ENCODE results near the gene POLR2E. TPM values are rescaled to one million over a fixed set of nuclear protein-coding genes. Genes with fewer than 3 reads are reported as not detected.

POLR2E gene
- polyA plus RNA-seq, 1 donor (not counting 4 experiments of a cell fraction or from before 2014, with no cell fraction given), result 178 TPM

DNA sequence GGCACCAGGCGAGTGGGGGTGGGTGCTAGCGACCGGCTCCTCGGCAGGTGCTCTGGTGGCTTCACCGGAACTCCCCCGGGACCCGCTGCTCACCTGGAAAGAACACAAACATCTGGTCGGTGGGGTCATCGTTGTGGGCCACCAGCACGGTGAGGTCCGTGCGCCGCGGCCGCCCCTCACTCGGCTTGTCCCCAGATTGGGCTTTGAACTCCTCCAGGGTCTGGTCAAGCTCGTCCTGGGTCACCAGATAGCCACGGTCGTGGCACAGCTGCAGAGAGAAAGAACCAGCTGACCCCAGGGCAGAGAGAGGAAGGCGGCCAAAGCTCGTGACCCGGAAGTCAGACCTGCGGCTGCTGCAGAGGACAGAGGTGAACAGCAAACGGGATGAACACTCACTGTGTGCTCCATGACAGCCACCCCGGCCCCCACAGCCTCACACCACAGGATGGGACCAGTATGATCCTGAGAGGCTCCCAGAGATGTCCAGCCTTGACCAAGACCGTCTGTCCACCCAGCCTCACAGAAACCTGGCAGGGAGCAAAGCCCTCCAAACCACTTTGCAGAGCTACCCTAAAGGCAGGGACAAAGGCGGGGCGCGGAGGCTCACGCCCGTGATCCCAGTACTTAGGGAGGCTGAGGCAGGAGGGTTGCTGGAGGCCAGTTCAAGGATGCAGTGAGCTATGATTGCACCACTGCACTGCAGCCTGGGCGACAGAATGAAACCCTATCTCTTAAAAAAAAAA is 1.2 kb downstream of the POLR2E start:
- no peak overlapping the region for H2AFZ ChIP-seq (ENCODE audit: control insufficient read depth, low read length)
- FAIRE-seq (no peak), DNase-seq (ENCODE audit: low read depth, low spot score) (no peak)
- dilution Hi-C loops (cut with MboI; ENCODE audit: extremely low pct_ligation_motif_present, low sequenced_read_pairs), result no loop called here
- peak overlapping the region; percentile 91 for H3K9ac ChIP-seq (ENCODE audit: control insufficient read depth, extremely low read depth, insufficient read depth, low read length)
- H3K4me3 ChIP-seq (ENCODE audit: control insufficient read depth in 2 of 3, extremely low read depth in 1 of 3, insufficient read depth in 2 of 3, low read depth in 1 of 3, low read length in 3 of 3), result peak overlapping the region; percentile 66 to 93 (median 72)
- H3K79me2 ChIP-seq (ENCODE audit: control insufficient read depth, insufficient read depth, low read length), result peaks cover 33% of the 10 kb centered on the region
- no peak overlapping the region for H3K27ac ChIP-seq (ENCODE audit: control insufficient read depth, insufficient read depth, low read length)
- no peaks in the 10 kb centered on the region for H4K20me1 ChIP-seq (ENCODE audit: control insufficient read depth, extremely low read depth, insufficient read depth, low read length)
- TF ChIP-seq EZH2 (IDR thresholded peaks at IDR 0.05; ENCODE audit: low read length), result no peak
- TF ChIP-seq, protein P1, sequence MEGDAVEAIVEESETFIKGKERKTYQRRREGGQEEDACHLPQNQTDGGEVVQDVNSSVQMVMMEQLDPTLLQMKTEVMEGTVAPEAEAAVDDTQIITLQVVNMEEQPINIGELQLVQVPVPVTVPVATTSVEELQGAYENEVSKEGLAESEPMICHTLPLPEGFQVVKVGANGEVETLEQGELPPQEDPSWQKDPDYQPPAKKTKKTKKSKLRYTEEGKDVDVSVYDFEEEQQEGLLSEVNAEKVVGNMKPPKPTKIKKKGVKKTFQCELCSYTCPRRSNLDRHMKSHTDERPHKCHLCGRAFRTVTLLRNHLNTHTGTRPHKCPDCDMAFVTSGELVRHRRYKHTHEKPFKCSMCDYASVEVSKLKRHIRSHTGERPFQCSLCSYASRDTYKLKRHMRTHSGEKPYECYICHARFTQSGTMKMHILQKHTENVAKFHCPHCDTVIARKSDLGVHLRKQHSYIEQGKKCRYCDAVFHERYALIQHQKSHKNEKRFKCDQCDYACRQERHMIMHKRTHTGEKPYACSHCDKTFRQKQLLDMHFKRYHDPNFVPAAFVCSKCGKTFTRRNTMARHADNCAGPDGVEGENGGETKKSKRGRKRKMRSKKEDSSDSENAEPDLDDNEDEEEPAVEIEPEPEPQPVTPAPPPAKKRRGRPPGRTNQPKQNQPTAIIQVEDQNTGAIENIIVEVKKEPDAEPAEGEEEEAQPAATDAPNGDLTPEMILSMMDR (optimal IDR thresholded peaks at IDR 0.05 in 1 of 3, IDR thresholded peaks at IDR 0.05 in 1 of 3, conservative IDR thresholded peaks at IDR 0.05 in 1 of 3; ENCODE audit: extremely low read depth in 1 of 3, insufficient read depth in 2 of 3, low read length in 3 of 3), result no peak
- peaks cover 14% of the 10 kb centered on the region for H3K4me1 ChIP-seq (ENCODE audit: control insufficient read depth, extremely low read depth, insufficient read depth, low read length)
- no peaks in the 10 kb centered on the region for H3K9me1 ChIP-seq (ENCODE audit: control insufficient read depth, extremely low read depth, insufficient read depth, low read length)
- H3K27me3 ChIP-seq (ENCODE audit: control insufficient read depth, extremely low read depth, insufficient read depth, low read length), result no peaks in the 10 kb centered on the region
- H3K9me3 ChIP-seq (ENCODE audit: control insufficient read depth, low read depth, low read length), result no peaks in the 10 kb centered on the region
- peak overlapping the region; percentile 78 for H3K4me2 ChIP-seq (ENCODE audit: control insufficient read depth, extremely low read depth, insufficient read depth, low read depth, low read length)
- peaks cover 12 to 14% of the 10 kb centered on the region in 2 experiments for H3K36me3 ChIP-seq (ENCODE audit: control insufficient read depth in 2 of 2, extremely low read depth in 1 of 2, insufficient read depth in 2 of 2, low read length in 2 of 2)

DNA sequence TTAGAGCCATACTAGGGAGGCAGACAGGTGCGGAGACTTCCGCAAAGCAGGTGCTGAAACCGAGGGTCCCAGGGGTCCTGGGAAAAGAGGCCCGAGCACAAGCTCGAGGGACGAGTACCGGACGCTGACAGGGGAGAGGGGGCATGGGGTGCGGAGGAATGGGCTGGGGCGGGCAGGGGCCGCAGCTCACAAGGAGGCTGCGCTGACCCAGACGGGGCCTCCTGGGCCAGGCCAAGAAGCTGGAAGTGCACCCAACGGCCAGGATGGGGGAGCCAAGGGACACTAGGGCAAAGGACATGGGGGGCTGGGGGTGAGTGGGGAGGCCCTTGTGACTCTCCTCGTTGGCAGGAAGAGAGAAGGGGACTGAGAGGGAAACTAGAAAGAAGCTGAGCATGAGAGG is 1.8 kb downstream of the POLR2E start:
- Histone ChIP-seq H3K9me3 (ENCODE audit: control insufficient read depth, low read depth, low read length) (no peaks in the 10 kb centered on the region), H3K9me1 (ENCODE audit: control insufficient read depth, extremely low read depth, insufficient read depth, low read length) (no peaks in the 10 kb centered on the region), H3K27ac (ENCODE audit: control insufficient read depth, insufficient read depth, low read length) (no peak overlapping the region), H3K9ac (ENCODE audit: control insufficient read depth, extremely low read depth, insufficient read depth, low read length) (no peak overlapping the region), H2AFZ (ENCODE audit: control insufficient read depth, low read length) (no peak overlapping the region), H4K20me1 (ENCODE audit: control insufficient read depth, extremely low read depth, insufficient read depth, low read length) (no peaks in the 10 kb centered on the region), H3K4me3 (ENCODE audit: control insufficient read depth in 2 of 3, extremely low read depth in 1 of 3, insufficient read depth in 2 of 3, low read depth in 1 of 3, low read length in 3 of 3) (no peak overlapping the region), H3K4me1 (ENCODE audit: control insufficient read depth, extremely low read depth, insufficient read depth, low read length) (peaks cover 7% of the 10 kb centered on the region), H3K27me3 (ENCODE audit: control insufficient read depth, extremely low read depth, insufficient read depth, low read length) (no peaks in the 10 kb centered on the region), H3K4me2 (ENCODE audit: control insufficient read depth, extremely low read depth, insufficient read depth, low read depth, low read length) (no peak overlapping the region), H3K36me3 (ENCODE audit: control insufficient read depth in 2 of 2, extremely low read depth in 1 of 2, insufficient read depth in 2 of 2, low read length in 2 of 2) (peaks cover 17 to 21% of the 10 kb centered on the region in 2 experiments), H3K79me2 (ENCODE audit: control insufficient read depth, insufficient read depth, low read length) (peaks cover 33% of the 10 kb centered on the region)
- dilution Hi-C loops (cut with MboI; ENCODE audit: extremely low pct_ligation_motif_present, low sequenced_read_pairs), result no loop called here
- DNase-seq (ENCODE audit: low read depth, low spot score) (no peak), FAIRE-seq (no peak)
- TF ChIP-seq EZH2 (IDR thresholded peaks at IDR 0.05; ENCODE audit: low read length), result no peak
- TF ChIP-seq, protein P1 (optimal IDR thresholded peaks at IDR 0.05 in 1 of 3, IDR thresholded peaks at IDR 0.05 in 1 of 3, conservative IDR thresholded peaks at IDR 0.05 in 1 of 3; ENCODE audit: extremely low read depth in 1 of 3, insufficient read depth in 2 of 3, low read length in 3 of 3), result no peak
